ENCODE data around the gene AHRR.

The AHRR gene

GRCh38 chr5:446066-446882 lies 124.8 kb downstream of the AHRR start:
- no peak for DNase-seq

DNA sequence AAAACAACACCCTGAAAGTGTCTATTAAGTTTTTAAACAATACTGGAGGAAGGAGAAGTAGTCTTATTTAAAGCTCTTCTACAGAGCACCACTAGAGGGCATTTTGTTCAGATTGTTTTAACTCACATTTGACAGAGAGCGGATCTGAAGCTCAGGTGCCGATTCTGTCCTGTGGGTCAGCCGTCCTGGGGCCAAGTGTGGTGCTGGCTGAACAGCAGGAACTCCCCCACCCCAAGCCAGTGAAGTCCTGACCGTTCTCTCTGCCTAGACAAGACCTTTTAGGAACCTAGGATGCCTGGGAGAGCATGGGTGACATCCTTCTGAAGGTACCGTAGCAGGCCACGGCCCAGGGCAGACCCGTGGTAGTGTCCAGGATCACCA lies 125.4 kb downstream of the AHRR start:
- peak; percentile 80 for DNase-seq

GRCh38 chr5:447501-447900 lies 126.0 kb downstream of the AHRR start:
- no peak for DNase-seq

DNA sequence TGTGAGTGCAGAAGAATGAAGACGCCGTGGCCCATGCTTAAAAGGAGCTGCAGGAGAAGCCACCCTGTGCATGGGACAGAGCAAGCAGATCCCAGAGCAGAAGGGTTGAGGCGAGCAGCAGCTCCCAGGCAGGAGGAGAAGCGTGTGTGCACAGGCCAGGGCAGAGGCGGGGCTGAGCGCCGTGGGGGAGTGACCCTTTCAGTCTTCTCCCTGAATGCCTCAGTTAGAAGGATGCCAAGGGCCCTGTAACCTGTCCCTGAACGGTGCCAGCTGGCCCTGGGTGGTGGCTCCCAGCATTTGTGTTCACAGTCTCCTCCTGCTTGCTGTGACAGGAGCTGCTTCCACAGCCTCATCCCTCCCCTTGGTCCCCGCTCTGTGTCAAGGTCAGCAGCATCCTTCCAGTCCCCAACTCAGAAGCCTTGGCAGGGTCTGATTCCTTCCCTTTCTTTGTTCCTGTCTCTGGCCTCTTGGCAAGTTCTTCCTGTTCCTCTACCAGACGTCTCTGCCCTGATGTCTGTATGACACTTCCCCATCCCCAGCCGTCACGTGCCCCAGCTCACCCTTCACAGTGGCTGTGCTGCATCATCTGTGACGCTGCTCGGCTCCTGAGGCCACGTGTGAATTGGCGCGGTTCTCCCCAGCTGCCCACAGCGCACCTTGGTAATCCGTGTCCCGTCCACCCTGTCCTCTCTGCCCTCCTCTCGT lies 126.7 kb downstream of the AHRR start:
- DNase-seq, result peak; percentile 41

- no peak for DNase-seq
Measured at GRCh38 chr5:448766-449090, 127.2 kb downstream of the AHRR start.

DNA sequence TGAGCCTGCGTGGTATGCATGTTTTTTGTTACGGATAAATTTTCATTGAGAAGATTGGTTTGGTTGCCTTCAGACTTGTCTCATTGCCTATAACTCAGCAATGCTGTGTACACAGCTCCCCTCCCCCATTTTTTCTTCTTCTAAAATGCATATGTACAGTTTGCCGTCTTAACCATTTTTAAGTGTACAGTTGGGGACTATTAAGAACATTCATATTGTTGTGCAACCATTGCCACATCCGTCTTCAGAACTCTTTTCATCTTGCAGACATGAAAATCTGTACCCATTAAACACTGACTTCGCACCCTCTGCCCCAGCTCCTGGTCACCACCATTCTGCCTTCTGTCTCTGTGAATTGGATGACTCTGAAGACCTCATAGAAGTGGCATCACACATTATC lies 127.6 kb downstream of the AHRR start:
- no peak for DNase-seq

DNA sequence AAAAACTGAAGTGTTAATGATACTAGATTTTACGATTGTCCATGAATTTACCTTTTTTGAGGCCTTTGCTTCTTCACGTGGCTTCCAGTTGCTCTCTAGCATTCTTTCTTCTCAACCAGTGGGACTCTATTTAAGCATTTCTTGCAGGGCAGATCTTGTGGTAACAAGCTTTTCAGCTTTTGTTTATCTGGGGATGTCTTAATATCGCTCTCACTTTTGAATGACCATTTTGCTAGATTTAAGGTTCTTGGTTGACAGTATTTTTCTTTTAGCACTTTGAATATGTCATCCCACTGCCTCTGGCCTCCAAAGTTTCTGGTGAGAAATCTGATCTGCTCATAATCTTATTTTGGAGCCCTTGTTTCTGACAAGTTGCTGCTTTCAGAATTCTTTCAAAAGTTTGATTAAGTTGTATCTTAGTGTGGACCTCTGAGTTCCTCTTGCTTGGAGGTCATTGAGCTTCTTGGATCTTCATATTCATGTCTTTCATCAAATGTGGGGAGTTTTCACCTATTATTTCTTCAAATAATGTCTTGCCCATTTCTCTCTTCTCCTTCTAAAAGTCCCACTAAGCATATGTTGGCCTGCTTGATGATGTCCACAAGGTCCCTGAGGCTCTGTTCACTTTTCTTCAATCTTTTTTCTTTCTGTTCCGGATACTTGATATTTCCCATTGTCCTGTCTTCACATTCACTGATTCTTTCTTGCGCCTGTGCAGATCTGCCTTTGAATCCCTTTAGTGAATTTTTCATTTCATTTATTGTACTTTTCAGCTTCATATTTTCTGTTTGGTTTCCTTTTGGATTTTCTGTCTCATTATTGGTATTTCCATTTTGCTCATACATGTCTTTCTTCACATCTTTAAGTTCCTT lies 130.3 kb downstream of the AHRR start:
- no peak for DNase-seq

DNA sequence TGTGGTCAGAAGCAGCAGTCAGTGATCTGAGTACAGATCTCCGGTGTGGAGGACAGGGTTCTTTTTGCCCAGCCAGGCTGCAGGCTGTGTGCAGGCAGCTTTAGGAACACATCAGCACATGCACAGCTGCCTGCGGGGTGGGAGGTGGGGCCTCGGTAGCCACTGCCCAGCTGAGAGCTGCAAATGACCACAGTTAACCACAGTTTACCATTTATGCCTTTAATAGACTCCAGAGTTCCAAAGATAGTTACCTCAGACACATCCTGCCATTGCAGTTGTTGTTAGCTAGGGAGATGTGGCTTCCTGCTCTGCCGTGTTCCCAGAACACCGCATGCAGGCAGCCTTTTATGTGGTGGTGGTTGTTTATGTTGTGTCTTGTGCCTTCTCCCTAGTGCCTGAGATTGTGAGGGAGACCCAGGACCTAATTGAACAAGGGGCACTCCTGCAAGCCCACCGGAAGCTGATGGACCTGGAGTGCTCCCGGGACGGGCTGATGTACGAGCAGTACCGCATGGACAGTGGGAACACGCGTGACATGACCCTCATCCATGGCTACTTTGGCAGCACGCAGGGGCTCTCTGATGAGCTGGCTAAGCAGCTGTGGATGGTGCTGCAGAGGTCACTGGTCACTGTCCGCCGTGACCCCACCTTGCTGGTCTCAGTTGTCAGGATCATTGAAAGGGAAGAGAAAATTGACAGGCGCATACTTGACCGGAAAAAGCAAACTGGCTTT lies 131.6 kb downstream of the AHRR start:
- no peak for DNase-seq

- no peak for DNase-seq
Measured at GRCh38 chr5:453725-454481, 132.4 kb downstream of the AHRR start.

GRCh38 chr5:454936-455335 lies 133.4 kb downstream of the AHRR start:
- no peak for DNase-seq

- DNase-seq, result no peak
Measured at GRCh38 chr5:455806-456205, 134.3 kb downstream of the AHRR start.

- no peak for DNase-seq
Measured at GRCh38 chr5:456351-457194, 135.1 kb downstream of the AHRR start.

- no peak for DNase-seq
Measured at GRCh38 chr5:457195-457961, 135.9 kb downstream of the AHRR start.

DNA sequence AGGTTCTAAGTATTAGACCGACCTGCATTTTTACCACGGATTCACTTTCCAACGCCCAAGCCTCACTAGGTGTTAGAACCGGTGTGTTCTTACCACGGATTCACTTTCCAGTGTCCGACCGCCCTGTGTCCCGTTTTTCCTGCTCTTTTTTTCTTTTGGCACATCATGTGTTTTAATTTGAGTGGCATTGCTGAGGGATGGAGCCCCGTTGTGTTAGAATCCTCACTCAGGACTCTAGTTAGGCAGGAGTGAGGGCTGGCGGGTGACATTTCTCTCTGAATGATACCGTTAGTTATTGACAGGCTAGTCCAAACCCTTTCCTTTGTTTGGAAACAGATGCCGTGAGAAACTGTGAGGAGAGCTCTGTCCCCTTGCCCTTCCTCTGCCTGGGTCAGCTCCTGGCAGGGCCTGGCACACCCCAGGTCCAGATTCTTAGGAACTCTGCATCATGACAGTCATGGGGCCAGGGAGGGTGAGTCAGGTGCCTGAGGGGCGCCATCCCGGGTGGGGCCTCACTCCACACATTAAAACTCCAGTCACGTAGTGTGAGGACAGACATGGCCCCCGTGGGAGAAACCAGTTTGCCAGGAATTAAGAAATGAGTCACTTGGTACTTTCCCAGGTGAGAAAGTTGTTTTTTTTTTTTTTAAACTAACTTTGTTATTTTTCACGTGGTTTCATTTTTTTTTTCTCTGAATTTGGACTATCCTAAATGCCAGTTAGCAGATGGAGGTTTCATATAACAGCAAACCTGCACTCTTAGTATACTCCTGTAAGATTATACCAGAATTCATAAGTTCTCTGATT lies 137.2 kb downstream of the AHRR start:
- no peak for DNase-seq

DNA sequence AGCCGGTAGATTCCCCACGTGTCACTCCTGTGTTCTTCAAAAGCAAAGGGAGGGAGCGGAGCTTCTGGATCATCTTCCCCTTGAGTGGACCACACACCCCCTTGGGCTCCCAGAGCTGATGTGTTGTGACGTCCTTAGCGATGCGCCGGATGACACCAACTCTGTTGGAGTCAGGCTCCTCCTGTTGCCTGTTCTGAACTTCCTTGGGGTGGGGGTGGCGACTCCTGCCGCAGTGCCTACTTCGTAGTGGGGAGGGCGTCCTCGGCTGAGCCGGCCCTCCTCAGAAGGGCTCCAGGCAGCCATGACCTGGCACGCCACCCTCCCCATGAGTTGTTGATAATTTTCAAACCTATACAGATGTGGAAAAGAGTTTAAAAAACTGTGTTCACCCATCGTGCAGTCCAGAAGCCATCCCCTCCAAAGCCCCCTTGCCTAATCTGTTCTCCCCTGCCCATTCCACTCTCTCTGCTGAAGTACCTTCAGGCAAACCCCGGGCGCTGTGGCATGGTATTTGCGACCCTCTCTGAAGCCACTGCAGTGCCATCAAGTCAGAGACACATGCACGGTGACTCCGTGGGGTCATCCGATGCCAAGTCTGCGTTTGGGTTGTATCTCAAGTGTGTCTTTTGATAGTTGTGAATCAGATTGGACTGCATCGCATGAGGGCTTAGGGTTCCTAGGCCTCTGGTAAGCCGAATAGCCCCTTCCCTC lies 138.2 kb downstream of the AHRR start:
- no peak for DNase-seq

GRCh38 chr5:460273-460625 lies 138.7 kb downstream of the AHRR start:
- DNase-seq, result no peak

- DNase-seq, result no peak
Measured at GRCh38 chr5:462051-462481, 140.6 kb downstream of the AHRR start.

DNA sequence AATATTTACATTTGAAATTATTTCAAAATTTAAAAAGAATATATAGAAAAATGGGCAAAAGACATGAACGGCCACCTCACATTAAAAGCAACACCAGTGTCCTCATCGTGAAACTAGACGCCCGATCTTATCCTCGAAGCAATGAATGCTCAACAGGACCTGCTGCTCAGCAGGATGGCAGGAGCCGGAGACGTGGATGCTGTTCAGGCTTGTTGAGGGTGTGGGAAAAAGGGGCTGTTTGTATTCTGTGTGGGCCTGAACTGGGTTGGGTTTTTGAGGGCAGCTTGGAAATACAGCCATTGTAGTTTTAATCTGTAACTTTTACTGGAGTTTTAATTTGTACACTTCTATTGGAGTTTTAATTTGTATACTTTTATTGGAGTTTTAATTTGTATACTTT lies 141.8 kb downstream of the AHRR start:
- DNase-seq, result no peak

- DNase-seq, result no peak
Measured at GRCh38 chr5:463952-464351, 142.4 kb downstream of the AHRR start.
